ENCODE data around the gene PADI6.

GRCh38 chr1:17375651-17376050 is 3.7 kb downstream of the PADI6 start:
- TF ChIP-seq CTCF (IDR thresholded peaks at IDR 0.05) (no peak), EZH2 (IDR thresholded peaks at IDR 0.05; ENCODE audit: borderline replicate concordance, insufficient read depth, low read depth, low read length, poor library complexity, severe bottlenecking) (no peak)

All from B cell (primary cell).